ENCODE measurements around the gene LMAN2L. TPM values are rescaled to one million over a fixed set of nuclear protein-coding genes. Genes with fewer than 3 reads are reported as not detected.

Gene LMAN2L
- total and polyA plus RNA-seq, 12 donors, result 11.0 to 31.4 (median 18.8) TPM

DNA sequence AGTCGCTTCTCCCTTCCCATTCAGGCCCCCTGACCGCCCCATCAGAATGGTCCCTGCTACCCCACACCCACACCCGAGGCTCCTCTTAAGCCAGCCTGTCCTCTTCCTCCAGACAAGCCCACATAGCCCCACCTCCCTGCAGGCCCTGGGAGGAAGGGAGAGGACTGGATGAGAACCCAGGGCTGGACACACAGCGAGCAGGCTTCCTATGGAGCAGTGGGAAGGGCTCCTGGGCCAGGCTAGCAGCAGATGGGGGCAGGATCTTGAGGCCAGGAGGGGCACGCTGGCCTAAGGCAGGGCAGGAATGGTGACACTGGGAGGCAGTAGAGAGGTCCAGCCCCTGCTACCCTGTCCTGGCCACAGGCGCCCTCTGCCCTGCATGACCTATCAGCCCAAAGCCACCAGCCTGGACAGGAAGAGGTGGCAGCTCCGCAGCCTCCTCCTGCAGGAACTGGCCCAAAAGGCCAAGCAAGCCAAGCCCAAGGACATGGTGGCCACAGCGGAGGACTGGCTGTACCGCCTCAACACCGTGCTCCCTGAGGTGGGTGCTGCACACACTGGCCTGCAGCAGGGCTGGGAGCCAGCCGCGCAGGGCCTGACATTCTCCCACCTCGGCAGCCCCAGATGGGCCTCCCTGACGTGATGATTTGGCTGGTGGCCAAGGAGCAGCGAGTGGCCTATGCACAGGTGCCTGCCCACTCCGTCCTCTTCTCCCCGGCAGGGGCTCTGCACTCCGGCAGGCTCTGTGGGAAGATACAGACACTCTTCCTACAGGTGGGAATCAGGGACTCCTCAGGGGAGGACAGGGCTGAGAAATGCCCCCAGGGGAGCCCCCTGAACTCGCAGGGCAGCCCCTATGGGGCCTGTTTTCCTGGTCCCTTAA lies 54.0 kb downstream of the LMAN2L start:
- no peaks in the 10 kb centered on the region for H3K36me3 ChIP-seq
- H3K4me3 ChIP-seq, result peak overlapping the region in 1 of 10 donors; percentile 20
- 38 to 40% methylated on average over 19 of the region's 19 CpGs for WGBS, 2 donors
- H3K27ac ChIP-seq, result no peak overlapping the region
- TF ChIP-seq CTCF (IDR thresholded peaks at IDR 0.05), result no peak
- no peaks in the 10 kb centered on the region for H3K9me3 ChIP-seq
- ATAC-seq (peak; percentile 46 to 73 (median 58)), DNase-seq (peak in 1 of 2 donors; percentile 35)
- peaks cover 0 to 15% (median 10%) of the 10 kb centered on the region in 9 donors for H3K4me1 ChIP-seq
- peaks cover 0 to 7% (median 0%) of the 10 kb centered on the region in 7 donors for H3K27me3 ChIP-seq
- intact Hi-C loops (cut with DNase I), result no loop called here

- intact Hi-C loops (cut with DNase I), result no loop called here
- peak in 6 of 8 donors; percentile 4 to 48 (median 8) for ATAC-seq
- no peak for DNase-seq
Measured at GRCh38 chr2:96684883-96685576, 54.8 kb downstream of the LMAN2L start.

GRCh38 chr2:96683972-96684820 lies 55.7 kb downstream of the LMAN2L start:
- Histone ChIP-seq H3K4me1 (peaks cover 0 to 22% (median 10%) of the 10 kb centered on the region in 9 donors), H3K9me3 (no peaks in the 10 kb centered on the region), H3K27ac (no peak overlapping the region), H3K4me3 (no peak overlapping the region), H3K27me3 (peaks cover 0 to 7% (median 0%) of the 10 kb centered on the region in 7 donors), H3K36me3 (no peaks in the 10 kb centered on the region)
- 93 to 94% methylated on average over 13 of the region's 13 CpGs for WGBS, 2 donors
- intact Hi-C loops (cut with DNase I), result no loop called here
- TF ChIP-seq CTCF (IDR thresholded peaks at IDR 0.05), result no peak
- no peak for ATAC-seq
- DNase-seq, result no peak

More at GRCh38 chr2:96684883-96685576, 54.8 kb downstream of the LMAN2L start:
- WGBS, 2 donors, result 44 to 51% methylated on average over 16 of the region's 16 CpGs
- peaks cover 0 to 7% (median 0%) of the 10 kb centered on the region in 7 donors for H3K27me3 ChIP-seq
- no peak overlapping the region for H3K27ac ChIP-seq
- peak overlapping the region in 1 of 10 donors; percentile 20 for H3K4me3 ChIP-seq
- H3K9me3 ChIP-seq, result no peaks in the 10 kb centered on the region
- TF ChIP-seq CTCF (IDR thresholded peaks at IDR 0.05), result no peak
- peaks cover 0 to 20% (median 10%) of the 10 kb centered on the region in 9 donors for H3K4me1 ChIP-seq
- H3K36me3 ChIP-seq, result no peaks in the 10 kb centered on the region

DNA sequence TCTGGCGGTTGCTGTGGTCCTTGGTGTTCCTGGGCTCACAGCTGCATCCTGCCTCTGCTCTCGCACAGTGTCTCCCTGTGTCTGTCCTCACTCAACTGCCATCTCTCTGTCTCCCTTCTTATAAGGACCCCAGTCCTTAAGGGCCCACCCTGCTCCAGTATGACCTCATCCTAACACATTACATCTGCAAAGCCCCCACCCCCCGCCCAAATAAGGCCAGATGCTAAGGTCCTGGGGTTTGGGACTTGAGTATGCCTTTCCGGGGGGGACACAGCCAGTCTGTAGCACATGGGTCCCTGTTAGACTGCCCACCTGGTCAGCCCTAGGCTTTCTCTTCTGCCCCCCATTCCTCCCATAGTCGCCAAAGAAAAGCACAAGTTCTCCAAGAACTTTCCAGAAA lies 56.6 kb downstream of the LMAN2L start:
- Histone ChIP-seq H3K4me3 (no peak overlapping the region), H3K36me3 (no peaks in the 10 kb centered on the region), H3K27me3 (peaks cover 0 to 7% (median 0%) of the 10 kb centered on the region in 7 donors), H3K27ac (no peak overlapping the region), H3K9me3 (no peaks in the 10 kb centered on the region), H3K4me1 (peaks cover 0 to 22% (median 10%) of the 10 kb centered on the region in 9 donors)
- DNase-seq, result no peak
- TF ChIP-seq CTCF (IDR thresholded peaks at IDR 0.05), result no peak
- ATAC-seq, result no peak
- 86 to 88% methylated on average over 5 of the region's 5 CpGs for WGBS, 2 donors
- intact Hi-C loops (cut with DNase I), result no loop called here

All from heart right ventricle (tissue), 16 donors.